ENCODE measurements around the gene RCHY1.

Gene RCHY1

DNA sequence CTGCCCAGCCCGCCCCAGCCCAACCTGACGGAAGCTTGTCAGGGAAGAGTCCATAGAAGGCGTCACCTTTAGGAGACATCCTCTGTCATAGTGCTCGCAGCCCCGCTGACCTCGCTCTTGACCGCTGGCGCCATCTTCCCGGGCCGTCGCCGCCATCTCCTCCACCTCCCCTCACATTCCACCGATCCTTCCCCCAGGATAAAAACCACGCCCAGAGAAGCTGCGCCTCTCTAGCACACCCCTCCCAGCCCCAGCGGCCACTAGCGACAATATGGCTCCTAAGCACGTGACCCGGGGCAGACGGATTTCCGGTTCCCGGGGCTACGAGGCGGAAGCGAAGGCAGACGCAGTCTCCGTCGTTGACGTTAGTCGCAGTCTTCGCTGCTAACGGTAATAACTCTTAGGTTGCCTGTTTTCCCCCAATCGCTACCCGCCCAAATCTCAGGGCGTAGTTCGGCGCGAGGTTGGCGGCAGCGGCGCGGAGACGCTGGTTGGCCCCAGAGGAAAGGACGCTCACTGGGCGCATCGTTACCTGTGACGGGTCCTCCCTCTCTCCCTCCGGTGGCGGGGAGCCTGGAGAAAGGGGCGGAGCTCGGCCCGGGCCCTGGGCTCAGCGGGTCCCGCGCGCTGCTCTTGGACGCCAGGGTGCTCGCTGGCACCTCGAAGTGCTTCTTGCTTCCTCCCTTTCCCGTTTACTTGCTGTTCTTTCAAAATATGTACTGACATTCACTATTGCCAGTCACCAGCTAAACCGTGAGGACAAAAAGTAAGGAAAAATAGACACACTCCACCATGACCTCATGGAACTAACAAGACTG, at the start of gene RCHY1, which contains the start of gene THAP6:
RCHY1 (minus strand) TSS at position 273 of the 818 bp plus-strand sequence; CDS start at position 156, 117 bp downstream.
THAP6 (plus strand) TSS at position 343 of the 818 bp plus-strand sequence. CDS start 980 bp downstream, outside the sequence.
- Mint-ChIP-seq H3K27ac (peak within 1 kb of the TSS in 1 of 3 experiments; percentile 96), H3K4me3 (no peak within 1 kb of the TSS), H3K36me3 (ENCODE audit: low read depth) (peaks cover 37% of the 10 kb centered on the region), H3K27me3 (ENCODE audit: low read depth) (no peaks in the 10 kb centered on the region), H3K4me1 (peaks cover 23% of the 10 kb centered on the region), H3K9me3 (no peaks in the 10 kb centered on the region)
- TF ChIP-seq, protein P1, sequence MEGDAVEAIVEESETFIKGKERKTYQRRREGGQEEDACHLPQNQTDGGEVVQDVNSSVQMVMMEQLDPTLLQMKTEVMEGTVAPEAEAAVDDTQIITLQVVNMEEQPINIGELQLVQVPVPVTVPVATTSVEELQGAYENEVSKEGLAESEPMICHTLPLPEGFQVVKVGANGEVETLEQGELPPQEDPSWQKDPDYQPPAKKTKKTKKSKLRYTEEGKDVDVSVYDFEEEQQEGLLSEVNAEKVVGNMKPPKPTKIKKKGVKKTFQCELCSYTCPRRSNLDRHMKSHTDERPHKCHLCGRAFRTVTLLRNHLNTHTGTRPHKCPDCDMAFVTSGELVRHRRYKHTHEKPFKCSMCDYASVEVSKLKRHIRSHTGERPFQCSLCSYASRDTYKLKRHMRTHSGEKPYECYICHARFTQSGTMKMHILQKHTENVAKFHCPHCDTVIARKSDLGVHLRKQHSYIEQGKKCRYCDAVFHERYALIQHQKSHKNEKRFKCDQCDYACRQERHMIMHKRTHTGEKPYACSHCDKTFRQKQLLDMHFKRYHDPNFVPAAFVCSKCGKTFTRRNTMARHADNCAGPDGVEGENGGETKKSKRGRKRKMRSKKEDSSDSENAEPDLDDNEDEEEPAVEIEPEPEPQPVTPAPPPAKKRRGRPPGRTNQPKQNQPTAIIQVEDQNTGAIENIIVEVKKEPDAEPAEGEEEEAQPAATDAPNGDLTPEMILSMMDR (IDR thresholded peaks at IDR 0.05; ENCODE audit: unreplicated experiment in 3 of 3): no peak

DNA sequence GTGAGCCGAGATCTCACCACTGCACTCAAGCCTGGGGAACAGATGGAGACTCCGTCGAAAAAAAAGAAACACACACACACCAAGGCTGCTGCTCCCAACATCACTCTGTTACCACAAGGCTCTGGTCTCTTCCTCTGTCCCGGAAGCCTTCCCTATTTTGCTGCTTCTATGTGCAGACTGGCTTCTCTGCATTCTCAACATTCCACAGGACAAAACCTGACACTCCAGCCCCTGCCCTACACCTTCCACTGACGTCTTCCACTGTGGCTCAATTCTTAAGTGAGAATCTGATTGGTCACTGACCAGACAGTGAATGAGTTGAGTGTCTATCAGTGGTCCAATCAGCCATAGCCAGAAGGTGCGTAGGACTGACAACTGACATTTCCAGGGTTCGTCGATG, 47.6 kb upstream of the RCHY1 start:
- TF ChIP-seq, protein P1 (IDR thresholded peaks at IDR 0.05; ENCODE audit: unreplicated experiment in 3 of 3): no peak
- no peak overlapping the region for H3K4me3 Mint-ChIP-seq

DNA sequence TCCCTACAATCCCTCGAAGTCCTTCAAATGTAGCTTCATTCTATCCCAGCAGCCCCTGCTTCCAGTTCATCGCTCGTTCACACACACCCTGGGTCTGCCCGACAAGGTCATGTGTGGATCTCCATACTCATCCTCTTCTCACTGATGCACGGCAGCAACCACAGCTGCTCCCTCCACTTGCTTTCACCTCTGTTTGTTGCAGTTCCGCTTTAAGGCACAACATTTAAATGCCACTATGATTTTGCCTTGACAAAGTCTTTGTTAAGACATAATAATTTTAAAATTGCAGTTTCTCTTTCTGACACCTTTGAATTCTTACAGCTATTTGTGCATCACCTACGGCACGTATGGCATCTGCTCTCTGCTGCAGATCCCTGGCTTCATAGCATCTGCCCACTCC, 43.5 kb upstream of the RCHY1 start:
- Mint-ChIP-seq H3K4me3 (no peak overlapping the region), H3K27me3 (ENCODE audit: low read depth) (peaks cover 10% of the 10 kb centered on the region), H3K4me1 (no peaks in the 10 kb centered on the region), H3K27ac (no peak overlapping the region), H3K36me3 (ENCODE audit: low read depth) (no peaks in the 10 kb centered on the region), H3K9me3 (no peaks in the 10 kb centered on the region)
- TF ChIP-seq, protein P1 (IDR thresholded peaks at IDR 0.05; ENCODE audit: unreplicated experiment in 3 of 3): no peak

More for the DNA sequence above, 47.6 kb upstream of the RCHY1 start:
- Mint-ChIP-seq H3K27me3 (ENCODE audit: low read depth) (peaks cover 8% of the 10 kb centered on the region), H3K27ac (no peak overlapping the region), H3K36me3 (ENCODE audit: low read depth) (no peaks in the 10 kb centered on the region), H3K4me1 (no peaks in the 10 kb centered on the region), H3K9me3 (peaks cover 2% of the 10 kb centered on the region)

DNA sequence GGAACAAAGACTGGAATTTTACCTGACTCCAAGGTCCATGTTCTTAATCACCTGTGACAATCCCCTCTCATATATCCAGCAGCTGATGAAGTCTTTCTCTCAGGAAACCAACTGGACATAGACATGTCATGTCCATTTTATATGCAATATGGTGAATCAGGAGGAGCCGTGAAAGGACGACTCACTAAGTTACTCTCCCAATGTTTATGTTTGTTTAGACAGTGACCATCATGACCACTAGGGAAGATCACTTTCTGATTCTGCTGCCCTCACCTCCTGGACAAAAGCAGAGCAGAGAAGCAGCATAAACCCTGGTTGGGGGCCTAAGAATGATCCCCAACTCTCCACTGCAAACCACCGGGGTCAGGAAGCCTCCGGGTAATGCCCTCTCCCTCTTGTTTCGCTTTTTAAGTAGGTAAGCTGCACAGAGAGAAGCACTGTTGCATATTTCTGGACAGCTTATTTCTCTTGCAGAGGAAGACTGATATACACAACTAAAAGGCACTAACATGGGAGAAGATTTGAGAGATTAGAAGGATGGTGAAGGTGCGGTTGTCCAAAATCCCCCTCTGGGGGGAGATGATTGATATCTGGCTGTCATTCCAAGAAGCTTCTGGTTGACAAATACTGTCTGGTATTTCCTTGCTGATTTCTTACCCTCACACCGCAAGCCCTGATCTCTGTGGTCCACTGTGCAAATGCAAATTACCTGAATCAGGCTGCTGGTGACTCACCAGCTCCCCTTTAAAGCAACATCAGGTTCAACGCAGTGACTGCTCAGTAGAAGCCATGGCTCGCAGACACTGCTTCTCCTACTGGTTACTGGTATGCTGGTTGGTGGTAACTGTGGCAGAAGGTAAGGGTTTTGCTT, 41.3 kb upstream of the RCHY1 start, which contains the start of gene ODAPH:
ODAPH (plus strand) TSS at position 773 of the 871 bp plus-strand sequence; CDS start at position 790, 17 bp downstream.
- H3K4me1 Mint-ChIP-seq: no peaks in the 10 kb centered on the region
- no peak within 1 kb of the TSS for H3K27ac Mint-ChIP-seq
- H3K27me3 Mint-ChIP-seq (ENCODE audit: low read depth): peaks cover 10% of the 10 kb centered on the region
- no peaks in the 10 kb centered on the region for H3K36me3 Mint-ChIP-seq (ENCODE audit: low read depth)
- H3K9me3 Mint-ChIP-seq: no peaks in the 10 kb centered on the region
- TF ChIP-seq, protein P1 (IDR thresholded peaks at IDR 0.05; ENCODE audit: unreplicated experiment in 3 of 3): no peak
- H3K4me3 Mint-ChIP-seq: no peak within 1 kb of the TSS

DNA sequence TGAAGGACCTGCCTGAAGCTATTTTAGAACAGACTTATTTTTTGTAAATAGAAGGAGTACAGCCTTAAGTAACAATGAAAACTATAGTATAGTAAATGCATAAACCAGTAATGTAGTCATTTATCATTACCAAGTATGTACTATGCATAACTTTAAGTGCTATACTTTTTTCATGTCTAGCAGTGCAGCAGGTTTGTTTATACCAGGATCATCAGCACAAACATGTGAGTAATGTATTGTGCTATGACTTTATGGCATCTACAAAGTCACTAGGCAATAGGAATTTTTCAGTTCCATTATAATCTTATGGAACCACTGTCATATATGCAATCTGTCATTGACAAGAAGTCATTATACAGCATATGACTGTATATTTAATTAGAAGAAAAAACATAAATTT, 38.2 kb upstream of the RCHY1 start:
- Mint-ChIP-seq H3K4me3 (no peak overlapping the region), H3K27ac (no peak overlapping the region), H3K9me3 (no peaks in the 10 kb centered on the region), H3K27me3 (ENCODE audit: low read depth) (peaks cover 10% of the 10 kb centered on the region), H3K36me3 (ENCODE audit: low read depth) (no peaks in the 10 kb centered on the region), H3K4me1 (peaks cover 6% of the 10 kb centered on the region)
- TF ChIP-seq, protein P1 (IDR thresholded peaks at IDR 0.05; ENCODE audit: unreplicated experiment in 3 of 3): no peak

All from nephron (organoid).